ENCODE measurements around the gene MTRF1. TPM values are rescaled to one million over a fixed set of nuclear protein-coding genes. Genes with fewer than 3 reads are reported as not detected.

The MTRF1 gene
- total and polyA plus RNA-seq, 9 of the 15 experiments (the other 6 are each of a cell fraction or from before 2014, with no cell fraction given): 12.5 to 33.7 (median 20.1) TPM

DNA sequence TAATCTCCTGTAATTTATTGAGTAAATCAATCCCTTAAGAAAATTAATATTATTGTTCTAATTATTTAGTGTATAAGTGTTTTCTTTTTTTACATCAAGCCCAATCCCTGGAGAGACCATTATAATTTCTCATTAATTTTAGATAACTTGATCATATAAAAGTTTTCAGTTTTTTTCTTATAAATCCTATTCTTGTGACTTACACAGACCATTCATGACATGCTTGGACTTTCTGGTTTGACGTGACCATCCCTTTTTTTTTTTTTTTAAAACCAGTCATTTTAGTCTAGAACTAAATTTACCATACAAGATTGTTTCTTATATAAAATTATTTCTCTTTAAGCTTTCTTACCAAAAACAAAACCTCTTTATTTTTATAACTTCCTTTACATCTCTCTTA is 5.4 kb upstream of the MTRF1 start:
- no peaks in the 10 kb centered on the region for H3K9me3 ChIP-seq (replicated peaks; ENCODE audit: control insufficient read depth, insufficient read depth, low read depth, low read length)
- in situ Hi-C loops (cut with MboI) (no loop called here), intact Hi-C loops (cut with micrococcal nuclease) (no loop called here)
- no peak overlapping the region for H2AFZ ChIP-seq (ENCODE audit: low read depth, low read length)
- DNase-seq (ENCODE audit: extremely low read depth in 1 of 4, low spot score in 3 of 4) (peak in 1 of 4 experiments; percentile 20), FAIRE-seq (no peak), ATAC-seq (no peak)
- H3K4me3 ChIP-seq: no peak overlapping the region
- WGBS (ENCODE audit: insufficient coverage, low coverage, missing lambda C conversion rate): no CpG with 5 or more reads among the region's 1 CpG
- no peaks in the 10 kb centered on the region for H3K79me2 ChIP-seq (ENCODE audit: control insufficient read depth, insufficient read depth, low read length)
- ChIA-PET POLR2A (no interaction called here), CTCF (ENCODE audit: low intra/inter-chr PET ratio) (no interaction called here)
- H3K9ac ChIP-seq (ENCODE audit: insufficient read depth in 1 of 2, low read depth in 2 of 2, low read length in 2 of 2): no peak overlapping the region
- no peak overlapping the region for H3K27ac ChIP-seq (ENCODE audit: extremely low read depth, low read depth, low read length)
- no peaks in the 10 kb centered on the region for H4K20me1 ChIP-seq (replicated peaks; ENCODE audit: control insufficient read depth, insufficient read depth, low read length)
- no TSS peak for BruUV-seq (replicated peaks)
- no peaks in the 10 kb centered on the region for H3K4me1 ChIP-seq (replicated peaks in 1 of 2; ENCODE audit: control insufficient read depth in 2 of 2, insufficient read depth in 2 of 2, low read length in 2 of 2)
- H3K27me3 ChIP-seq (ENCODE audit: control insufficient read depth in 2 of 2, insufficient read depth in 2 of 2, low read length in 2 of 2): no peaks in the 10 kb centered on the region
- H3K9me1 ChIP-seq (ENCODE audit: control insufficient read depth, insufficient read depth, low read length): no peaks in the 10 kb centered on the region
- H3K4me2 ChIP-seq (ENCODE audit: insufficient read depth, low read length): no peak overlapping the region
- H3K36me3 ChIP-seq (ENCODE audit: control insufficient read depth, insufficient read depth, low read length): no peaks in the 10 kb centered on the region
- TF ChIP-seq ZBTB40 (IDR thresholded peaks at IDR 0.05) (no peak), ZBTB40 (CRISPR knock-in tag; IDR thresholded peaks at IDR 0.05) (no peak), DPF2 (IDR thresholded peaks at IDR 0.05) (no peak), ZNF830 (CRISPR knock-in tag; IDR thresholded peaks at IDR 0.05) (no peak), SAFB (IDR thresholded peaks at IDR 0.05; ENCODE audit: borderline replicate concordance, low read depth, low read length) (no peak), YY1 (IDR thresholded peaks at IDR 0.05; ENCODE audit: borderline replicate concordance in 1 of 3, control insufficient read depth in 1 of 3, extremely low read depth in 1 of 3, insufficient read depth in 3 of 3, insufficient read length in 1 of 3, insufficient replicate concordance in 2 of 3, low read depth in 1 of 3, low read length in 2 of 3) (no peak), HDGF (IDR thresholded peaks at IDR 0.05) (no peak), ZNF398 (CRISPR knock-in tag; IDR thresholded peaks at IDR 0.05) (no peak), ZNF384 (IDR thresholded peaks at IDR 0.05; ENCODE audit: low read depth, low read length) (0 out of 2 replicates have a peak, but pooled peaks have one; percentile 37)
- TF ChIP-seq, protein P1, sequence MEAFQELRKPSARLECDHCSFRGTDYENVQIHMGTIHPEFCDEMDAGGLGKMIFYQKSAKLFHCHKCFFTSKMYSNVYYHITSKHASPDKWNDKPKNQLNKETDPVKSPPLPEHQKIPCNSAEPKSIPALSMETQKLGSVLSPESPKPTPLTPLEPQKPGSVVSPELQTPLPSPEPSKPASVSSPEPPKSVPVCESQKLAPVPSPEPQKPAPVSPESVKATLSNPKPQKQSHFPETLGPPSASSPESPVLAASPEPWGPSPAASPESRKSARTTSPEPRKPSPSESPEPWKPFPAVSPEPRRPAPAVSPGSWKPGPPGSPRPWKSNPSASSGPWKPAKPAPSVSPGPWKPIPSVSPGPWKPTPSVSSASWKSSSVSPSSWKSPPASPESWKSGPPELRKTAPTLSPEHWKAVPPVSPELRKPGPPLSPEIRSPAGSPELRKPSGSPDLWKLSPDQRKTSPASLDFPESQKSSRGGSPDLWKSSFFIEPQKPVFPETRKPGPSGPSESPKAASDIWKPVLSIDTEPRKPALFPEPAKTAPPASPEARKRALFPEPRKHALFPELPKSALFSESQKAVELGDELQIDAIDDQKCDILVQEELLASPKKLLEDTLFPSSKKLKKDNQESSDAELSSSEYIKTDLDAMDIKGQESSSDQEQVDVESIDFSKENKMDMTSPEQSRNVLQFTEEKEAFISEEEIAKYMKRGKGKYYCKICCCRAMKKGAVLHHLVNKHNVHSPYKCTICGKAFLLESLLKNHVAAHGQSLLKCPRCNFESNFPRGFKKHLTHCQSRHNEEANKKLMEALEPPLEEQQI (IDR thresholded peaks at IDR 0.05): no peak
